Left renal pelvis (tissue), 4 donors: ENCODE data around the gene LRCH4. TPM values are rescaled to one million over a fixed set of nuclear protein-coding genes. Genes with fewer than 3 reads are reported as not detected.
"Not testable (repeated sequence)": the region's sequence is repeated elsewhere in the genome, so short reads cannot be mapped to it uniquely, and the experiment has no call there.

Source experiments
- DNase-seq, 4 donors: peaks; one replicate each; pipeline ENCODE4 v3.0.0-alpha.2; 2013; ENCODE audit warnings: low read depth in 4 of 4, low spot score in 3 of 4
- polyA plus RNA-seq, 4 donors: library from polyadenylated mRNA; unstranded; fragments of 120-200 nt; gene quantifications; one replicate each; pipeline ENCODE4 v1.2.1, GENCODE V29; 2013; ENCODE audit not compliant: insufficient read length in 4 of 4

LRCH4 gene
- polyA plus RNA-seq, 4 donors: 28.3 to 54.2 (median 42.0) TPM

GRCh38 chr7:100568176-100568895, 17.6 kb downstream of the LRCH4 start:
- no peak for DNase-seq

DNA sequence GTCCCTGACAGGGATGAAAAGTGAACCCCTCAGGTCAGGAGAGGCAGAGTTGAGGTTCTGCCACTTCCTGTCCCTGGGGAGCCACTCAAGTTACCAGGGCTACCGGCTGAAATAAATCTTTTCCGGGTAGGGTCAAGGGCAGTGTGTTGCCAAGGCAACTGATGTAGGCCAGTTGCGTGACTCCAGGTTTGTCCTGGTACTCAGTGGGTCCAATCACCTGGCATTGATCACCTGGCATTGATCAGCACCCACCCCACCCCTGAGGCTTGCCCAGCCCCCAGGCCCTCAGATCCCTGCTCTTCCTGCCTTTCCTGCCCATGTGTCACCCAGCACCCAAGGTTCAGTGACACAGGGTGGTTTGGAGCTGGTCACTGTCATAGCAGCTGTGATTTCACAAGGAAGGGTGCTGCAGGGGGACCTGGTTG, 18.2 kb downstream of the LRCH4 start:
- DNase-seq: no peak

DNA sequence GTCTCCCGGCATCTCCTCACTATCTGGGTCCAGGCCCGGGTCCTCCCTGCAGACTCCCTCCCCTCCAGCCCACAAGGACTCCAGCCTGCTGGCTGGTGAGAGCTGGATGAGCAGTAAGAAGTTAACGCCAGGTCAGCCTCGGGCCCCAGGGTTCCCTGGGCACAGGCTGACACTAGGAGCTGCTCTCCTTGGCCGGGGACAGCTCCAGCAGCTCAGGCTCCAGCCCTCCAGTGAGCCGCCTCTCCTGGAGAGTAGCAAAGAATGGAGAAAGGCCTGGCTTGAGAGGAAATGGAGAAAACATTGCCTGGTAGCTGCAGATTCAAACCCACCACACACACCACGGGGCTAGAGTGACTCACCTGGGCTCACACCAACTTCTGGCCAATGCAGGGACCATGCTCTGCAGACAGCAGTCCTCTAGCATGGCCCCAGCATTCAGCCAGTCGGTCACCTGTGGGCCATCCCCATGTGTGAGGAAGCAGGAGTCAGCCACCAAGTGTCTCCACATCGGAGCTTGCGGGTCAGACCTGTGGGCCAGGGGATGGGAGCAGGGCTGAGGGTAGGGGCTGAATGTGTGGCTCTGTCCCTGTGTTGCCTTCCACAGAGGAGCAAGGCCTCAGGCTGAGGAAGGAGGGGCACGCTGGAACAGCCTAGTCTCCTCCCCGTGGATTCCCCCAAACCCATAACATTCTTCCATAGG, 18.7 kb downstream of the LRCH4 start:
- no peak for DNase-seq

DNA sequence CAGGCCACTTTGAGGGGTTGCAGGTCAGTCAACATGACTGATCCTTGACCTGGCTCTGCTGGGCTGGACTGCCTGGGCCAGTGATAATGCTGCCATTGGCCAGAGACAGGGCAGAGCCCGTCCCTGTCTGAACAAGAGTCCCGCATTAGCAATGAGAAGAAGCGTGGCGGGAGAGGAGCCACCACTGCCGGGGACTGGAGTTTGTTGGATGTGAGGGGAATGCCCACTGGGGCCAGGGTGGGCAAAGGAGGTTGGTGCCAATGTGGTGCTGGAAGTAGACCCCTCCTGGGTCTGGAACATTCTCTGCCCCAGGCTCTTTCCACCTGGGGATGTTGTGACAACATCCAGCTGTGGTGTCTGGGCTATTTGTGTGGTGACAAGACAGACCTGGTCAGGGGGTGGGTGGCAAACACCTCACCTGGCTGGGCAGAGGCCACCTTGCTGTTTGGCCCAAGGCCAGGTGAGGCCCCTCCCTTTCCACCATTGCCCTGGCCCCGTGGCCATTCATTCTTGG, 19.9 kb downstream of the LRCH4 start:
- DNase-seq: no peak

- no peak for DNase-seq
Measured at GRCh38 chr7:100565133-100565571, 20.8 kb downstream of the LRCH4 start.

DNA sequence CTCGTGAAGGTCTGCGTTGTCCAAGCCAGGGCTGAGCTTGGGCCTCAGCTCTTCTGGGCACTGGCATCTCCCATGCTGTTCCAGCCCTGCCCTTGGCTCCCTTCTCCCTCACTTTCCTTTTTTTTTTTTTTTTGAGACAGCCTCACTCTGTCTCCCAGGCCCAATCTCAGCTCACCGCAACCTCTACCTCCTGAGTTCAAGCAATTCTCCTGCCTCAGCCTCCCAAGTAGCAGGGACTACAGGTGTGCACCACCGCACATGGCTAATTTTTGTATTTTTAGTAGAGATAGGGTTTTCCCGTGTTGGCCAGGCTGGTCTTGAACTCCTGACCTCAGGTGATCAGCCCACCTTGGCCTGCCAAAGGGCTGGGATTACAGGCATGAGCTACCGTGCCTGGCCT, 21.5 kb downstream of the LRCH4 start:
- DNase-seq: not testable (repeated sequence)

DNA sequence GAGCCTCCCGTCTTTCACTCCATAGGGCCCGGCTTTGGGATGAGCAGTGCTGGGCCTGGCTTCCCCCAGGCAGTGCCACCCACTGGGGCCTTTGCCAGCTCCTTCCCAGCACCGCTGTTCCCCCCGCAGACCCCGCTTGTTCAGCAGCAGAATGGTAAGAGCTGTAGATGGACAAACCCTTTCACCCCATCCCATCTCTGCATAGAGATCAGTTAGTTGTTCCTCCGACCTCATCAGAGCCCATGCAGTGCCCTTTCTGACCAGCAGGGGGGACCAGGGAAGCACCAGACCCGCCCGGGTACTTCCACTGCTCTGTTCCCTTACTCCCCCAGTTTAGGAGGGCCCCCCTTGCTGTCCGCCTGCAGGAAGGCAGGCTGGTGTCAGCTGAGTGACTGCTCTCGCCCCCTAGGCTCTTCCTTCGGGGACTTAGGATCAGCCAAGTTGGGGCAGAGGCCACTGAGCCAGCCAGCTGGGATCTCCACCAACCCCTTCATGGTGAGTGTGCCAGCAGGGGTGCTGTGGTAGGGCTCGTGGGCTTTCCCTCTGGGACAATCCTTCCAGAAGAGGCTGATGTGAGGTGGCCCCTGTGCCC, 22.0 kb downstream of the LRCH4 start:
- DNase-seq: no peak

- no peak for DNase-seq
Measured at GRCh38 chr7:100563100-100563564, 22.8 kb downstream of the LRCH4 start.

GRCh38 chr7:100562195-100563099, 23.5 kb downstream of the LRCH4 start:
- no peak for DNase-seq

GRCh38 chr7:100561491-100562194, 24.3 kb downstream of the LRCH4 start:
- DNase-seq: no peak

DNA sequence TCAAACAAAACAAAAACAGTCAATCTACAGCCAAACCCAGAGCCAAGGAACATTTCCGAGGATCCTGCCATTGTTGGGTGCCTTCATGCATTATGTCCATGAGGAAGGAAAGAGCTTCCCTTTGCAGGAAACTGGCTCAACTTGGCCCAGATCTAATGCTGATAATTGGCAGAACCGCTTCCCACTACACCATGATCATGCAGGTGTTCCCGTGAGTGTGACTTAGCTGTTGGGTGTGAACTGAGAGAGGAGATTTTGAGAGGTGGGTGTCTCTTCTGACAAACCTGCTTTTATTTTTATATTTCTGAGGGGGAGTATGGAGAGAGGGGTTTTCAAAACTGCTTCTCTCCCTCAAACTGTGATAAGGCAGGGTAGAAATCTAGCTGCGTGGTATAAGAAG, 26.8 kb downstream of the LRCH4 start:
- DNase-seq: no peak

- DNase-seq: no peak
Measured at GRCh38 chr7:100556541-100556940, 29.4 kb downstream of the LRCH4 start.

- DNase-seq: no peak
Measured at GRCh38 chr7:100555701-100556100, 30.2 kb downstream of the LRCH4 start.

GRCh38 chr7:100553032-100553431, 32.9 kb downstream of the LRCH4 start:
- no peak for DNase-seq

- DNase-seq: no peak
Measured at GRCh38 chr7:100552532-100552931, 33.4 kb downstream of the LRCH4 start.

- not testable (repeated sequence) for DNase-seq
Measured at GRCh38 chr7:100548446-100548845, 37.5 kb downstream of the LRCH4 start.

GRCh38 chr7:100547872-100548271, 38.1 kb downstream of the LRCH4 start:
- no peak for DNase-seq

DNA sequence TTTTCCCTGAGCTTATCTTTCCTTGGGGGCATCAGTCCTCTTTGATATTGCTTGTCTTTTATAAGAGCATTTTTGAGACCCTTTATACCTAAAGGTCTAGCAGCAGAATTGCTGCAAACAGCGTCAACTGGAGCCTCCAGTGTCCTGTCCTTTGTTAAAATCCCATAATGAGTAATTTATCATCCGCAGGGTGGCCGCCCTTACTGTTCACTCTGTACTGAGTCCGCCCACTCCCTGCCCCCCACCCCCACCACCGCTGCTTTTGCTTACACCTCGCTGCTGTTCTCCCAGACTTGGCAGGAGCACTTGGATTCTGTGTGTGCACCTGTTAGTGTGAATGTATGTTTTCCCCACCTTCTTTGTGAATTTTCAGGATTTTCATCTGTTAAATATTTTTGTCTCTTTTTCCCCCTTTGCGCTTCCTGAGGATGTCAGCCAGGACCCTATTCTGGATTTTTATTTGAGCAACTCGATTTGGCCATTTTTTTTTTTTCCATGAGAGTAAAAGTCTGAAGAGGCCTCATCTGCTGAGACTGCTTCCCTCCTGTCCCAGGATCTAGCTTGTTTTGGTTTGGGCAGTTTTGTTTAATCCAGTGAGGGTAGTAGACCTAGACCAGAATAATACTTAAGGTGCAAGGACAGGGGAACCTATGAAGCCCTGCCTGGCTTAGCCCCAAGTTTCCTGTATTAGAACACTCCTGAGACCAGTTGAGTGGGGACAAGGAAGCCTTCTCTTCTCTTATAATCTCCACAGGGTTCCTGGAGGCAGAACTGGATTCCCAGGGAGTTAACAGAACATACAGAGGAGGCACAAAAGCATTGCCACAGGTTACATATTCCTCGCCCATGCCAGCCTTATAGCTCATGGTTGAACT, 38.8 kb downstream of the LRCH4 start:
- no peak for DNase-seq
